ENCODE results near the gene SERPINA1.
"Not testable (repeated sequence)": the region's sequence is repeated elsewhere in the genome, so short reads cannot be mapped to it uniquely, and the experiment has no call there.

SERPINA1 gene

DNA sequence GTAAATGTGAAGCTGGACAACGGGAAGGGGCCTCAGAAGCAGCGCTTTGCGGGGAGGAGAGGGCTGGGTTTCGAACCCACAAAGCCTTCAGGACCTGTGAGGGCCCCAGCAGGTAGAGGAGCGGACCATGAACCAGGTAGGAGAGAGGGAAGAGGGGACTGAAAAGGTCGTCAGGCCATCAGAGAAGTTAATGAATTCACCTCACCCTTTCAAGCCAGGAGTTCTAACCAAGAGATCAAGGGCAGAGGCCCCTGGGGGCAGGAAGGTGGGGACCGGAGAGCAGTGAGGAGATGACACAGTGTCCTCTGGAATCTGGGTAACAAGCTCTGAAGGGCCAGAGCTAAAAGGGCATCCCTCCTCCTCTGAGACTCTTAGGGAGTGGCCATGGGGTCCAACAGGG is 19.4 kb downstream of the SERPINA1 start:
- DNase-seq, result no peak

DNA sequence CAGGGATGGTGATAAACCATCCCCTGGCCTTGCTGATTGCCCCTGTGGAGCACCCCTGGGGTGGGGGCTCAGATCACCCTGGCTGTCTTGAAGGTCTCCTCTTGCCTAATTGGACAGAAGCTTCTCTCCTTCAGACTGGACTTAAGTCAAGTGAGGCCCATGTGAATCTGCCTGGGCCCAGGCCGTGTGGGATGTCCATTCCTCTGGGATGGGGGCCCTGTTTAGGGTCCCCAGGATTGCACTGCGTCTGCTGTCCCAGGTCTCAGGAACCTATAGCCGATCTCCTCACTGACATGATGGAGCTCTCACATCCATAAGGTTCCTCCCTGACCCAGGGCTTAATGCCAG is 20.2 kb downstream of the SERPINA1 start:
- no peak for DNase-seq

GRCh38 chr14:94367347-94368242 is 20.8 kb downstream of the SERPINA1 start:
- DNase-seq, result peak; percentile 28 to 30

- DNase-seq, result no peak
Observed at GRCh38 chr14:94366146-94366915, 22.1 kb downstream of the SERPINA1 start, which contains the start of gene SERPINA2. Gene SERPINA2 (minus strand): TSS chr14:94366698.

GRCh38 chr14:94365624-94366023 is 22.8 kb downstream of the SERPINA1 start:
- no peak for DNase-seq

DNA sequence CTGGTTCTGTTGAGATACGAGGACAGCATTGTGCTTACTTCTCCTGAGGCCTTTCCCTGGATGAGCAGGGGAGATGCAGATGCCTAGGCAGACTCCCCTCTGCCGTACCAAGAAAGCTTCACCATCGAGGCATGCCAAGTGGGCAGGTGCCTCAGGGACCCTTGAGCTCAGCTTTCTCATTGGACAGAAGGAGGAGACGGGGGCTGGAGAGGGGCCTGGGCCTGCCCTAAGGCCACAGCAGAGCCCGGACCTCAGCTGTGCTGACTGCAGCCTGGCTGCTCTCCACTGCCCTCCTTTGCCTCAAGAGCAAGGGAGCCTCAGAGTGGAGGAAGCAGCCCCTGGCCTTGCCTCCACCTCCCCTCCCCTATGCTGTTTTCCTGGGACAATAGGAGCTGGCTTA is 23.4 kb downstream of the SERPINA1 start:
- no peak for DNase-seq

- DNase-seq, result no peak
Observed at GRCh38 chr14:94364037-94364436, 24.4 kb downstream of the SERPINA1 start.

DNA sequence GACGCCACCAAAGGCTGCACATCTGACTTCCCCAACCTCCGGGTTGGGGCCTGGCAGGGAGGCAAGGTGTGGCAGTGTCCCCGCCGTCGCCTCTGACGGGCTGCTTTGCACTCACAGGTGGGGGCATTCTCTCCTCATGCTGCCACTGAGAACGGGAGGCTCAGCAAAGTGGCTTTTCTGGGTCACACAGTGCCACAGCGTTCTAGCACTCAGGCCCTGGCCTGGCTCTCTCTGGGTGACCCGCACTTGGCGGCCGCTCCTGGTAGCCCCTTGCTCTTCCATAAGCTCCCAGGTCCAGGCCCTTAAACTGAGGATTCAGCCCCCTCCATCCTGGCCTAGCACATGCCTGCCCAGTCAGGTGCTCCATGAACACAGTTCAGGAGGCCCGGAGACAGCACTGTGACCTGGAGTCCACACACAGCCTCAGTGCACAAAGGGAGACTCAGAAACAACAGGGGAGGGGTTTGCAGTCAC is 25.2 kb downstream of the SERPINA1 start:
- no peak for DNase-seq

DNA sequence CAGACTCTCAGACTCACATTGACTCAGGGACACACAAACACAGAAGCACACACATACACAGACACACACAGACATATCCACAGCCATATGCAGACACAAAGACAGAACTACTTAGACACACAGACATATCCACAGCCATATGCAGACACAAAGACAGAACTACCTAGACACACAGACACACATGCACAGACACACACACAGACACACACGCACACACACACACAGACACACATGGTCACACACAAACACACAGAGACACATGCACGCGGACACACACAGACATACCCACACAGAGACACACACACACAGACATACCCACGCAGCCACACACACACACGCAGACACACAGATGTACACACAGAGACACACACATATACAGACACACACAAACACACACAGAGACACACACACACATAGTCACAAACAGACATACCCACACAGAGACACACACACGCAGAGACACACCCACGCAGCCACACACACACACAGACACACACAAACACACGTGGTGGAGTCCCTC is 25.7 kb downstream of the SERPINA1 start:
- no peak for DNase-seq

GRCh38 chr14:94361682-94362081 is 26.7 kb downstream of the SERPINA1 start:
- DNase-seq, result no peak

- no peak for DNase-seq
Observed at GRCh38 chr14:94360945-94361565, 27.3 kb downstream of the SERPINA1 start.

DNA sequence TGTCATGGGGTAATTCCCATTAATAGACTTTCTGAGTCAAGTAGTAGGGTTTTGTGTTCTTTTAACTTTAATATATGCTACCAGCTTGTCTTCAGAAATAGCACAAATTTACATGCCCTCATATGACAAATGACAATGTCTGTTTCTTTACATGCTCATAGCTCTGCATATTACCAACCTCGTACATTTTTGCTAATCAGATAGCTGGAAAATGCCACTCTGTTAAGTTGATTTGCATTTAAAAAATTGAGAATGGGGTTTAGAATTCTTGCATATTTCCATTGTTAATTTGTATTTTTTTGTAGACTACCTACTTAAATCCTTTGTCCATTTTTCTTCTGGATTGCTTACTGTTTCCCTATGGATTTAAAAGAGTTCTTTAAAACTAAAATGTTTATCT is 31.2 kb downstream of the SERPINA1 start:
- no peak for DNase-seq

DNA sequence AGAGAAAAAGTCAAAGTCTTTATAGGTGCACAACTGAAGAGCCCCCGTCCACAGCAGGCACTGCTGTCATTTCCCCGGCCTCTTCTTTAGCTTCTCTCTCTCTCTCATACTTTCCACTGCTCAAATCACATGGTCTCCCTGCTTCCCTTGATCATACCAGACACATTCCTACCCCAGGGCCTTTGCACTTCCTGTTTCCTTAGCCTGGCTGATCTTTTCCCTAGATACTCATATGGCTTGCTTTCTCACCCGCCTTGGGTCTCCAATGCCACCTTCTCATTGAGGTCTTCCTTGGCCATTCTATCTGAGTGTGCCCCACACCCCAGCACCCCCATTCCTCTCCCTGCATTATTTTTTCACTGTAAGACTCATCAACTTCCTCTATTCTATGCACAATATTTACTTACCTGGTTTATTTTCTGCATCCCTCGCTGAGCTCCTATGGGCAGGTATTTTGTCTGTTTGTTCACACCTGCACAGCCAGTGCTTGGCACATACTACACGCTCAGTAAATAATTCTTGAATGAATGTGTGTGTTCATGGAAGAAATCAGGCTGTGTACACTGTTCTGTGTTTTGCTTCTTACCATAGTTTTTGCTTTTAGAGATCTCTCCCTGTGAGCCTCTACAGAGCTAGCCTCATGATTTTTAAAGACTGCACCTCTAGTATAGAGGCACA is 31.9 kb downstream of the SERPINA1 start:
- DNase-seq, result no peak

- DNase-seq, result peak; percentile 12 to 60
Observed at GRCh38 chr14:94355191-94355794, 33.1 kb downstream of the SERPINA1 start.

GRCh38 chr14:94354638-94355185 is 33.7 kb downstream of the SERPINA1 start:
- no peak for DNase-seq

- not testable (repeated sequence) for DNase-seq
Observed at GRCh38 chr14:94354190-94354589, 34.2 kb downstream of the SERPINA1 start.

DNA sequence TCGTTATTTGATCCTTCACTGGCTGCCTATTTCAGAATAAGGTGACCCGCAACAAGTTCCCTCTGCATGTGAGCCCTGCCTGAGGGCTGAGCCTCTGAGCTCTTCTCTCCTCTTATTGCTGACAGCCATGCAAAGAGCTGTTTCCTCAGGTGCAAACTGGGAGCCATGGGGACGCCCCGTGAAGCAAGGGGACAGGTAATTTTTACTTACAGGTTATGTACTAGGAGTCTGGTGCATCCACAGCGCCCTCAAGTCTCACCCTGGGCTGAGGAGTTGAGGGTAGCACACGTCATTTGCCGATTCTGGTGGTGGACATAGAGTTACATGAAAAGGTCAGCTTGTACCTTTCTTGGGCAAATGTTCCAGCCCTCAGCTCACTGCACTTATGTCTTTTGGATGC is 39.1 kb downstream of the SERPINA1 start:
- no peak for DNase-seq

- DNase-seq, result no peak
Observed at GRCh38 chr14:94348836-94349235, 39.6 kb downstream of the SERPINA1 start.

GRCh38 chr14:94346841-94347240 is 41.6 kb downstream of the SERPINA1 start:
- no peak for DNase-seq

GRCh38 chr14:94346065-94346786 is 42.2 kb downstream of the SERPINA1 start:
- not testable (repeated sequence) for DNase-seq
